ENCODE data around the gene MTHFSD.

MTHFSD gene

GRCh38 chr16:86558355-86559193 is 3.5 kb upstream of the MTHFSD start:
- DNase-seq (ENCODE audit: low spot score), result no peak
- TF ChIP-seq CTCF (IDR thresholded peaks at IDR 0.05; ENCODE audit: extremely low read depth, insufficient read depth, missing control alignments), result no peak
- in situ Hi-C loops (cut with MboI; ENCODE audit: low pct_unique_long_range_greater_than_20kb, low sequenced_read_pairs, unreplicated experiment), result no loop called here

- in situ Hi-C loops (cut with MboI; ENCODE audit: low pct_unique_long_range_greater_than_20kb, low sequenced_read_pairs, unreplicated experiment), result no loop called here
- no peak for TF ChIP-seq CTCF (IDR thresholded peaks at IDR 0.05; ENCODE audit: extremely low read depth, insufficient read depth, missing control alignments)
- DNase-seq (ENCODE audit: low spot score), result no peak
These were observed 2.6 kb upstream of the MTHFSD start for GRCh38 chr16:86557587-86557986.

- in situ Hi-C loops (cut with MboI; ENCODE audit: low pct_unique_long_range_greater_than_20kb, low sequenced_read_pairs, unreplicated experiment), result no loop called here
- DNase-seq (ENCODE audit: low spot score), result no peak
- TF ChIP-seq CTCF (IDR thresholded peaks at IDR 0.05; ENCODE audit: extremely low read depth, insufficient read depth, missing control alignments), result no peak
These were observed 1.5 kb upstream of the MTHFSD start for GRCh38 chr16:86556576-86556975.

GRCh38 chr16:86555704-86556075 is 655 bp upstream of the MTHFSD start:
- DNase-seq (ENCODE audit: low spot score), result no peak
- in situ Hi-C loops (cut with MboI; ENCODE audit: low pct_unique_long_range_greater_than_20kb, low sequenced_read_pairs, unreplicated experiment), result no loop called here
- no peak for TF ChIP-seq CTCF (IDR thresholded peaks at IDR 0.05; ENCODE audit: extremely low read depth, insufficient read depth, missing control alignments)

- DNase-seq (ENCODE audit: low spot score), result no peak
- TF ChIP-seq CTCF (IDR thresholded peaks at IDR 0.05; ENCODE audit: extremely low read depth, insufficient read depth, missing control alignments), result no peak
- in situ Hi-C loops (cut with MboI; ENCODE audit: low pct_unique_long_range_greater_than_20kb, low sequenced_read_pairs, unreplicated experiment), result no loop called here
These were observed 477 bp downstream of the MTHFSD start for GRCh38 chr16:86554599-86554916.

- in situ Hi-C loops (cut with MboI; ENCODE audit: low pct_unique_long_range_greater_than_20kb, low sequenced_read_pairs, unreplicated experiment), result no loop called here
- no peak for DNase-seq (ENCODE audit: low spot score)
- TF ChIP-seq CTCF (IDR thresholded peaks at IDR 0.05; ENCODE audit: extremely low read depth, insufficient read depth, missing control alignments), result no peak
These were observed 1.7 kb downstream of the MTHFSD start for GRCh38 chr16:86553356-86553755.

Data from GM13977 (cell line).